Activated B cell treated with CpG ODN at 0.5 μM for 24 hours (primary cell): ENCODE measurements around the gene AP5M1. TPM values are rescaled to one million over a fixed set of nuclear protein-coding genes. Genes with fewer than 3 reads are reported as not detected.

Source experiments
- ATAC-seq: fragments of 200-7000 bp; cut with Tn5 transposase; one replicate; pipeline ENCODE4 v1.10.0; 2021; ENCODE audit warnings: low read depth, mild to moderate bottlenecking, moderate library complexity
- CTCF ChIA-PET: fragments of 350-600 bp; sonication (Branson Sonifier 250); formaldehyde crosslinking; loops from one replicate; lab custom pipeline; 2021; ENCODE audit warnings: antibody characterized with exemption; lab: Charles Lee
- POLR2A ChIA-PET: fragments of 350-600 bp; sonication (Branson Sonifier 250); formaldehyde crosslinking; loops from one replicate; lab custom pipeline; 2021; ENCODE audit warnings: antibody characterized with exemption; lab: Charles Lee
- DNase-seq: peaks from one replicate; pipeline ENCODE4 v3.0.0; 2022
- H3K27ac Mint-ChIP-seq: one replicate; pipeline ENCODE4 v1.8.0; 2020; ENCODE audit warnings: mixed read lengths
- H3K27me3 Mint-ChIP-seq: one replicate; pipeline ENCODE4 v1.8.0; 2021; ENCODE audit warnings: mixed read lengths
- H3K36me3 Mint-ChIP-seq: one replicate; pipeline ENCODE4 v1.8.0; 2021; ENCODE audit warnings: low read depth, mixed read lengths
- H3K4me1 Mint-ChIP-seq: one replicate; pipeline ENCODE4 v1.8.0; 2021; ENCODE audit warnings: mixed read lengths
- H3K4me3 Mint-ChIP-seq: one replicate; pipeline ENCODE4 v1.8.0; 2020; ENCODE audit warnings: mild to moderate bottlenecking, mixed read lengths
- H3K9me3 Mint-ChIP-seq: one replicate; pipeline ENCODE4 v1.8.0; 2020; ENCODE audit warnings: mixed read lengths
- CTCF ChIP-seq: fragments of 200-600 bp; IDR thresholded peaks from one replicate; pipeline ENCODE4 v1.8.0; 2022; ENCODE audit warnings: antibody characterized with exemption, mild to moderate bottlenecking
- intact Hi-C: fragments of 100-400 bp; cut with micrococcal nuclease; formaldehyde crosslinking; loops from one replicate; pipeline ENCODE4 v1.15.1; 2024
- total RNA-seq: library from RNA; stranded (reverse); gene quantifications from 2 replicates; pipeline ENCODE4 v1.2.3, GENCODE V29; 2022

AP5M1 gene
- total RNA-seq, 1 donor from 2014 or later, result 54.6 TPM

- ChIA-PET POLR2A (no interaction called here), CTCF (interaction anchor here (1.7 kb wide), 1 partner anchor 808 kb away, joined by 5 read pairs; no protein-coding TSS in a partner anchor)
- no peak overlapping the region for H3K4me3 Mint-ChIP-seq
- H3K27me3 Mint-ChIP-seq, result peaks cover under 1% of the 10 kb centered on the region
- no peak overlapping the region for H3K27ac Mint-ChIP-seq
- no peak for TF ChIP-seq CTCF
- DNase-seq (no peak), ATAC-seq (no peak)
- no peaks in the 10 kb centered on the region for H3K9me3 Mint-ChIP-seq
- no peaks in the 10 kb centered on the region for H3K36me3 Mint-ChIP-seq
- intact Hi-C loops, result loop anchor here (10.0 kb wide), 1 partner anchor 235 kb away; no protein-coding TSS in a partner anchor
- H3K4me1 Mint-ChIP-seq, result no peaks in the 10 kb centered on the region
Measured at GRCh38 chr14:57299511-57299910, 30.7 kb downstream of the AP5M1 start.

GRCh38 chr14:57302883-57303282 lies 34.1 kb downstream of the AP5M1 start:
- no peaks in the 10 kb centered on the region for H3K4me1 Mint-ChIP-seq
- H3K27me3 Mint-ChIP-seq, result peaks cover 22% of the 10 kb centered on the region
- DNase-seq (no peak), ATAC-seq (no peak)
- CTCF ChIA-PET, result no interaction called here
- no peaks in the 10 kb centered on the region for H3K9me3 Mint-ChIP-seq
- intact Hi-C loops, result no loop called here
- POLR2A ChIA-PET, result interaction anchor here (0.6 to 0.7 kb wide), 2 partner anchors 215 to 667 kb away, joined by 3 to 4 read pairs; no protein-coding TSS in a partner anchor
- no peak for TF ChIP-seq CTCF
- no peak overlapping the region for H3K27ac Mint-ChIP-seq
- no peak overlapping the region for H3K4me3 Mint-ChIP-seq
- H3K36me3 Mint-ChIP-seq, result no peaks in the 10 kb centered on the region

GRCh38 chr14:57314396-57315089 lies 45.8 kb downstream of the AP5M1 start:
- Mint-ChIP-seq H3K4me1 (peaks cover 3% of the 10 kb centered on the region), H3K4me3 (no peak overlapping the region), H3K9me3 (peaks cover 5% of the 10 kb centered on the region), H3K27me3 (no peaks in the 10 kb centered on the region), H3K27ac (no peak overlapping the region), H3K36me3 (no peaks in the 10 kb centered on the region)
- TF ChIP-seq CTCF, result no peak
- no peak for ATAC-seq
- ChIA-PET POLR2A (no interaction called here), CTCF (interaction anchor here (3.4 kb wide), 1 partner anchor 824 kb away, joined by 57 read pairs; no protein-coding TSS in a partner anchor)
- intact Hi-C loops, result no loop called here
- no peak for DNase-seq

GRCh38 chr14:57317248-57317833 lies 48.6 kb downstream of the AP5M1 start:
- Mint-ChIP-seq H3K27ac (no peak overlapping the region), H3K36me3 (no peaks in the 10 kb centered on the region), H3K4me3 (no peak overlapping the region), H3K4me1 (peaks cover 3% of the 10 kb centered on the region), H3K27me3 (no peaks in the 10 kb centered on the region), H3K9me3 (peaks cover 5% of the 10 kb centered on the region)
- ChIA-PET POLR2A (no interaction called here), CTCF (interaction anchor here (0.7 to 3.4 kb wide), 4 partner anchors 653 to 1871 kb away, joined by 3 to 57 read pairs (median 3); no protein-coding TSS in a partner anchor)
- DNase-seq (no peak), ATAC-seq (peak; percentile 68)
- intact Hi-C loops, result loop anchor here (1.0 to 2.0 kb wide), 4 partner anchors 251 to 1871 kb away; no protein-coding TSS in a partner anchor
- peak; percentile 74 for TF ChIP-seq CTCF

- ChIA-PET POLR2A (no interaction called here), CTCF (no interaction called here)
- Mint-ChIP-seq H3K9me3 (no peaks in the 10 kb centered on the region), H3K4me3 (no peak overlapping the region), H3K27ac (no peak overlapping the region), H3K36me3 (no peaks in the 10 kb centered on the region), H3K27me3 (peaks cover 5% of the 10 kb centered on the region), H3K4me1 (no peaks in the 10 kb centered on the region)
- no peak for TF ChIP-seq CTCF
- ATAC-seq, result no peak
- no peak for DNase-seq
- intact Hi-C loops, result no loop called here
Measured at GRCh38 chr14:57319636-57320192, 50.9 kb downstream of the AP5M1 start.
